AG10803 (cell line): ENCODE results near the gene SUSD5.

ENCODE experiments used
- DNase-seq: peaks from one replicate; pipeline ENCODE4 v3.0.0; 2010; ENCODE audit warnings: low read depth
- H3K4me3 ChIP-seq: 2 replicates; pipeline ENCODE4 v1.5.1; 2011; ENCODE audit warnings: mild to moderate bottlenecking, low read length, control low read depth
- TF ChIP-seq, protein P1 (sequence below): conservative IDR thresholded peaks from 2 replicates; pipeline ENCODE4 v1.5.1; 2011; ENCODE audit warnings: mild to moderate bottlenecking, low read length, control low read depth, inconsistent platforms

The SUSD5 gene

DNA sequence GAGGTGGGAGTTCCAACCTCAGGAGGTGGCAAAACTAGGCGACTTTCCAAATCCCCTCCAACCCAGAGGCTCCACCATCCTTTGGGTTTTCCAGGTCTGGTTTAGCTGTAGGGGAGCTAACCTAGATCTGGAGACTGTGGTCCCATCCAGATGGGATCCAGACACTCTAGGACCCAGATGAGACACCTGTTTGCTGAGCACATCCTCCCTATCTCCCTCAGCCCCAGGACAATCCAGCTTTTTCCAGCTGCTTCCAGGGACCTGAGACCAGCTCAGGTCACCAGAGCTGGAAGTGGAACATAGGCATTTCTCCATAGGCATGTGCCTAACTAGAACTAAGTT, 86.6 kb downstream of the SUSD5 start:
- no peak for DNase-seq
- no peak overlapping the region for H3K4me3 ChIP-seq

DNA sequence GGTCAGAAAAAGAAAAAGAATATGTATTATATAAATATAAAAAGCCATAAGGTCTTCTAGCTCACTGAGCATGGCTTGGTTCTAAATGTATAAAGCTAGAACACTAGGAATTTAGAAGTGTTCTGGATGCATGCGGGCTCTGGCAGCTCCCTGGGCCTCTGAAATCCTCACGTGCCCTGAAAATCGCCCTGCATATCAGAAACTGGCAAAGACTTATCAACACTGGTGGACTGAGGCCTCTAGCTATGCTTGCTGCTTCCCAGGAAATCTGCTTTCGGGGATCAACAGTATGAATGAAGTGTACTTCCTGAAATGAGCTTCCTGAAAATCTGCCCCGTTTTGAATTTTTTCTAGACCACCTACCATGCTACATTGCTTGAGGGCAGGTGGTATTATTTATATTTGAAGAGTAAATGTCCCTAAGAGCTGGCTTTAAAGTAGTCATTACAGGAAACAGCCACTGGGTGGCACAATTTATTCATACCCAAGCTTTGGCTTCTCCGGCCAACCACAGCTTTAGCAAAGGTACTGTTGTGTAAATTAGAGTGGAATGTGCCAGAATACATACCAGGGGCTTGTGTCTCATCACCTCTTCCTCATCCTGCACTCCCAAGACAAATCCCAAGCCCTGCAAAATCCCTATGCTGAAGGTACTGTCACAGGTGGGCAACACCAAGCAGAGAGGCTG, 87.1 kb downstream of the SUSD5 start:
- H3K4me3 ChIP-seq, result no peak overlapping the region
- TF ChIP-seq, protein P1, sequence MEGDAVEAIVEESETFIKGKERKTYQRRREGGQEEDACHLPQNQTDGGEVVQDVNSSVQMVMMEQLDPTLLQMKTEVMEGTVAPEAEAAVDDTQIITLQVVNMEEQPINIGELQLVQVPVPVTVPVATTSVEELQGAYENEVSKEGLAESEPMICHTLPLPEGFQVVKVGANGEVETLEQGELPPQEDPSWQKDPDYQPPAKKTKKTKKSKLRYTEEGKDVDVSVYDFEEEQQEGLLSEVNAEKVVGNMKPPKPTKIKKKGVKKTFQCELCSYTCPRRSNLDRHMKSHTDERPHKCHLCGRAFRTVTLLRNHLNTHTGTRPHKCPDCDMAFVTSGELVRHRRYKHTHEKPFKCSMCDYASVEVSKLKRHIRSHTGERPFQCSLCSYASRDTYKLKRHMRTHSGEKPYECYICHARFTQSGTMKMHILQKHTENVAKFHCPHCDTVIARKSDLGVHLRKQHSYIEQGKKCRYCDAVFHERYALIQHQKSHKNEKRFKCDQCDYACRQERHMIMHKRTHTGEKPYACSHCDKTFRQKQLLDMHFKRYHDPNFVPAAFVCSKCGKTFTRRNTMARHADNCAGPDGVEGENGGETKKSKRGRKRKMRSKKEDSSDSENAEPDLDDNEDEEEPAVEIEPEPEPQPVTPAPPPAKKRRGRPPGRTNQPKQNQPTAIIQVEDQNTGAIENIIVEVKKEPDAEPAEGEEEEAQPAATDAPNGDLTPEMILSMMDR, result peak; percentile 71
- DNase-seq, result peak; percentile 80

More for the DNA sequence above, 86.6 kb downstream of the SUSD5 start:
- TF ChIP-seq, protein P1, result no peak

DNA sequence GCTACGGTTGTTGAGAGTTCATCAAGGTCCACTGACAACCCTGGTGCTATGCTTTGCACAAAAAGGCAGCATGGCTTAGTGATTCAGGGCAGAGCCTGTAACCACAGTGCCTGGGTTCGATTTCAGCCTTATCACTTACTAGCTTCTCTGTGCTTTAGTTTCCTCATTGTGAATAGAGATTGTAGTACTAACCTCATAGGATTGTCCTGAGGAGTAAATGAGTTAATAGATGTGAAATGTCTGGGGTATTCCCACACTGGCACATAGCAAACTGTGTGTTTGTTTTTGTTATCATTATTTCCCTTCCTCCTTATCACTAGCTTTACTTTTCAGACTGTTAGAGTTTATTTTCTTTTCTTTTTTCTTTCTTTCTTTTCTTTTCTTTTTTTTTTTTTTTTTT, 88.5 kb downstream of the SUSD5 start:
- no peak overlapping the region for H3K4me3 ChIP-seq
- no peak for DNase-seq
- TF ChIP-seq, protein P1, result no peak

DNA sequence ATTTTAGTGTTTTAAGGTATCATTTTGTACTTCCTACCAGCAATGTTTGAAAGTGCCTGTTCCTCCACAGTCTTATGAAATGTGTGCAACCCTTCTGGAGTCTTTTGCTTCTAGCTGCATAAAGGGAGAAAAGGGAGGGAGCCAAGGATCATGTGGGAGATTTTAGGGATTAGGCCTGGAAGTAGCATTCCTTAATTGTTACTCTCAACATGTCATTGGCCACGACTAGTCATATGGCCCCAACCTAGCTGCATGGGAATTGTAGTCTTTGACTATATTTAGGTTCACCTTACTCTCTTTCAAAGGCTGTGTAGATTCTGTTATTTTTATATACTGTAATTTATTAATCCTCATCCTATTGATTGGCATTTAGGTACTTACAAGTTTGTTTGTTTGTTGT, 89.9 kb downstream of the SUSD5 start:
- DNase-seq, result peak; percentile 24
- H3K4me3 ChIP-seq, result no peak overlapping the region
- TF ChIP-seq, protein P1, result no peak

DNA sequence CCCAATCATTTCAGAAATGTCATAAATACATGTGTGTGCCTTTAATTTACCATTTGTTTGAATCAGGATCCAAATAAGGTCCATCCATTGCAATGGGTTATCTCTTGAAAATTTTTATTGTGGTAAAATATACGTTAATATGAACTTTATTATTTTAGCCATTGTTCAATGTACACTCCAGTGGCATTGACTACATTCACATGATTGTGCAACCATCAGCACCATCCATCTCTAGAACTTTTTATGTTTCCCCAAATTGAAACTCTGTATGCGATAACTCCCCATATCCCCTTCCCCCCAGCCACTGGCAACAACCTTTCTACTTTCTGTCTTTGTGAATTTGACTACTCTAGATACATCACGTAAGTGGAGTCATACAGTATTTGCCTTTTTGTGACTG, 92.8 kb downstream of the SUSD5 start:
- no peak for DNase-seq
- no peak overlapping the region for H3K4me3 ChIP-seq
- TF ChIP-seq, protein P1, result no peak

DNA sequence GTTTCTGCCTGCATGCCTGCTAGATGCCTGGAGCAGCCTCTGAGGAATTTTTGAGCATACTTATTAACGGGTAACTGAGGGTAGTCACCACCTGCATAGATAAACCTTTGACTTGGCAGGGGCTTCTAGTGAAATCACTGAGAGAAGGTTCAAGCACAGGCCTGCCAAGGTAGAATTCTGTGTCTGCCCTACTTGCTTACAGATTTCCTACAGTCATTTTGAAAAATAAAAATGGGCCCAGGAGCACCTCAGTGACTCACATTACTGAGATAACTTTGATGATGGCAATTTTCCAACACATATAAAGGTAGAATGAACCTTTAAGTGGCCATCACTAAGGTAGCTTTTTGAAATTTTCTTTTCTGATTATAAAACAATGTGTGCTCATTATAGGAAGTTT, 94.0 kb downstream of the SUSD5 start:
- DNase-seq, result no peak
- H3K4me3 ChIP-seq, result no peak overlapping the region
- TF ChIP-seq, protein P1, result no peak

DNA sequence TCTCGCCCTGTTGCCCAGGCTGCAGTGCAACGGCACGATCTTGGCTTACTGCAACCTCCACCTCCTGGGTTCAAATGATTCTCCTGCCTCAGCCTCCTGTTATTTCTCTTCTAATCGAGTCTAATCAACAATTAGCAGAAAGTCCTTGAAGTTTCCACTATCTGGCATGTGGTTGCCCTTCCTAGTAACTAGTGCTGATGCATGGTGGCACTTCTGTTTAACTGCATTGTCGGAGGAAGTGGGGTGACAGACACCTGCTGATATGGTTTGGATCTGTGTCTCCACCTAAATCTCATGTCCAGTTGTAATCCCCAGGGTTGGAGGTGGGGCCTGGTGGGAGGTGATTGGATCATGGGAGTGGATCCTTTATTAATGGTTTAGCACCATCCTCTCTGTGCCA, 95.6 kb downstream of the SUSD5 start:
- DNase-seq, result no peak
- no peak overlapping the region for H3K4me3 ChIP-seq
- TF ChIP-seq, protein P1, result no peak
